Progenitor cell of endocrine pancreas (in vitro differentiated cells): ENCODE measurements around the gene NFIB. TPM values are rescaled to one million over a fixed set of nuclear protein-coding genes. Genes with fewer than 3 reads are reported as not detected.

Experiments used
- DNase-seq: peaks from one replicate; pipeline ENCODE4 v3.0.0; 2021; ENCODE audit warnings: low spot score; ENCODE audit not compliant: unreplicated experiment
- H3K27ac Mint-ChIP-seq: 2 replicates; pipeline ENCODE4 v1.8.0; 2021; ENCODE audit warnings: mild to moderate bottlenecking, moderate library complexity, mixed read lengths
- H3K27me3 Mint-ChIP-seq: 2 replicates; pipeline ENCODE4 v1.8.0; 2021; ENCODE audit warnings: mixed read lengths
- H3K36me3 Mint-ChIP-seq: 2 replicates; pipeline ENCODE4 v1.8.0; 2022; ENCODE audit warnings: mixed read lengths; ENCODE audit not compliant: insufficient read depth
- H3K4me1 Mint-ChIP-seq: 2 replicates; pipeline ENCODE4 v1.8.0; 2021; ENCODE audit warnings: low read depth, mixed read lengths
- H3K4me3 Mint-ChIP-seq: 2 replicates; pipeline ENCODE4 v1.8.0; 2021; ENCODE audit warnings: low read depth, mild to moderate bottlenecking, moderate library complexity, mixed read lengths
- H3K9me3 Mint-ChIP-seq: 2 replicates; pipeline ENCODE4 v1.8.0; 2021; ENCODE audit warnings: low read depth, mixed read lengths
- CTCF ChIP-seq: fragments of 200-600 bp; sonication (generic); IDR thresholded peaks from one replicate; pipeline ENCODE4 v1.5.0; 2021; ENCODE audit warnings: antibody characterized with exemption, mild to moderate bottlenecking; ENCODE audit not compliant: unreplicated experiment
- total RNA-seq: library from RNA; stranded (reverse); gene quantifications from 2 replicates; pipeline ENCODE4 v1.2.1, GENCODE V29; 2021

Gene NFIB
- total RNA-seq, 1 donor from 2014 or later = 15.5 TPM

GRCh38 chr9:14327036-14327435, 13.1 kb upstream of the NFIB start:
- H3K4me3 Mint-ChIP-seq = no peak overlapping the region
- H3K36me3 Mint-ChIP-seq = no peaks in the 10 kb centered on the region
- no peaks in the 10 kb centered on the region for H3K9me3 Mint-ChIP-seq
- no peak for TF ChIP-seq CTCF
- peaks cover 5% of the 10 kb centered on the region for H3K4me1 Mint-ChIP-seq
- H3K27me3 Mint-ChIP-seq = peaks cover 19% of the 10 kb centered on the region
- no peak overlapping the region for H3K27ac Mint-ChIP-seq
- DNase-seq = no peak

GRCh38 chr9:14326264-14326826, 12.4 kb upstream of the NFIB start:
- no peak overlapping the region for H3K4me3 Mint-ChIP-seq
- no peak for TF ChIP-seq CTCF
- H3K36me3 Mint-ChIP-seq = no peaks in the 10 kb centered on the region
- H3K27ac Mint-ChIP-seq = no peak overlapping the region
- DNase-seq = no peak
- peaks cover 26% of the 10 kb centered on the region for H3K27me3 Mint-ChIP-seq
- no peaks in the 10 kb centered on the region for H3K9me3 Mint-ChIP-seq
- peaks cover 10% of the 10 kb centered on the region for H3K4me1 Mint-ChIP-seq

- Mint-ChIP-seq H3K4me1 (peaks cover 14% of the 10 kb centered on the region), H3K9me3 (no peaks in the 10 kb centered on the region), H3K27ac (no peak overlapping the region), H3K27me3 (peaks cover 38% of the 10 kb centered on the region), H3K36me3 (no peaks in the 10 kb centered on the region), H3K4me3 (no peak overlapping the region)
- no peak for DNase-seq
- TF ChIP-seq CTCF = no peak
Observed at GRCh38 chr9:14325147-14325546, 11.2 kb upstream of the NFIB start.

- Mint-ChIP-seq H3K4me1 (peaks cover 14% of the 10 kb centered on the region), H3K36me3 (no peaks in the 10 kb centered on the region), H3K27ac (no peak overlapping the region), H3K4me3 (peak overlapping the region; percentile 76), H3K27me3 (peaks cover 42% of the 10 kb centered on the region), H3K9me3 (no peaks in the 10 kb centered on the region)
- DNase-seq = no peak
- TF ChIP-seq CTCF = no peak
Observed at GRCh38 chr9:14323985-14324650, 10.2 kb upstream of the NFIB start.

- peak overlapping the region; percentile 76 for H3K4me3 Mint-ChIP-seq
- no peak for TF ChIP-seq CTCF
- no peaks in the 10 kb centered on the region for H3K9me3 Mint-ChIP-seq
- H3K27me3 Mint-ChIP-seq = peaks cover 50% of the 10 kb centered on the region
- no peaks in the 10 kb centered on the region for H3K36me3 Mint-ChIP-seq
- H3K27ac Mint-ChIP-seq = peak overlapping the region; percentile 88
- H3K4me1 Mint-ChIP-seq = peaks cover 18% of the 10 kb centered on the region
- no peak for DNase-seq
Observed at GRCh38 chr9:14323083-14323971, 9.4 kb upstream of the NFIB start.
